ENCODE results near the gene FAM186B.

Gene FAM186B

GRCh38 chr12:49547090-49547690 is 58.2 kb downstream of the FAM186B start:
- Mint-ChIP-seq H3K36me3 (ENCODE audit: low read depth) (no peaks in the 10 kb centered on the region), H3K4me3 (no peak overlapping the region), H3K9me3 (no peaks in the 10 kb centered on the region), H3K27me3 (peaks cover 15% of the 10 kb centered on the region), H3K27ac (no peak overlapping the region), H3K4me1 (ENCODE audit: low read depth) (peaks cover 25% of the 10 kb centered on the region)

GRCh38 chr12:49546481-49546880 is 59.0 kb downstream of the FAM186B start:
- H3K36me3 Mint-ChIP-seq (ENCODE audit: low read depth) = no peaks in the 10 kb centered on the region
- H3K4me3 Mint-ChIP-seq = no peak overlapping the region
- H3K27me3 Mint-ChIP-seq = peaks cover 15% of the 10 kb centered on the region
- H3K9me3 Mint-ChIP-seq = no peaks in the 10 kb centered on the region
- peaks cover 25% of the 10 kb centered on the region for H3K4me1 Mint-ChIP-seq (ENCODE audit: low read depth)
- no peak overlapping the region for H3K27ac Mint-ChIP-seq

DNA sequence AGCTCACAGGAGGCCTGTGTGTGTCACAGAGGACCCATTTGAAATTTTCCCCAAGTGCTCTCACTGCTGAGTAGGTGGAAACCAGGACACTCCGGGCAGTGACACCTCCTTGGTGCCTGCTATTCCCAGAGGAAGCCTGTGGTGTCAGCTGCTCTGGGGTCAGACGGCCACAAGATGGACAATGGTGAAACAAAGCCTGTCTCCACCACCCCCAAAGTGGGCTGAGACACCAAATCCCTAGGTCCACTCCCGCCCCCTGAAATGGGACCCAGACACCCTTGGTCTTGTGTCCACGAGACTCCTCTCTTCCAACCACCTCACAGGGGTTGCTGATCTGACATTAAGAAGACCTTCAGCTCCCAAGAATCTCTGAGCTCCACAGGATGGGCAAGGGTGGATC is 59.6 kb downstream of the FAM186B start:
- Mint-ChIP-seq H3K27ac (no peak overlapping the region), H3K36me3 (ENCODE audit: low read depth) (no peaks in the 10 kb centered on the region)

GRCh38 chr12:49543914-49544815 is 61.3 kb downstream of the FAM186B start:
- peaks cover 37% of the 10 kb centered on the region for H3K4me1 Mint-ChIP-seq (ENCODE audit: low read depth)

More for the DNA sequence above, 59.6 kb downstream of the FAM186B start:
- no peaks in the 10 kb centered on the region for H3K9me3 Mint-ChIP-seq
- H3K27me3 Mint-ChIP-seq = peaks cover 15% of the 10 kb centered on the region
- peaks cover 25% of the 10 kb centered on the region for H3K4me1 Mint-ChIP-seq (ENCODE audit: low read depth)
- H3K4me3 Mint-ChIP-seq = no peak overlapping the region

GRCh38 chr12:49543221-49543913 is 62.1 kb downstream of the FAM186B start:
- H3K4me3 Mint-ChIP-seq = no peak overlapping the region

More at GRCh38 chr12:49543914-49544815, 61.3 kb downstream of the FAM186B start:
- Mint-ChIP-seq H3K27ac (peak overlapping the region; percentile 73), H3K27me3 (peaks cover 25% of the 10 kb centered on the region), H3K9me3 (no peaks in the 10 kb centered on the region), H3K36me3 (ENCODE audit: low read depth) (no peaks in the 10 kb centered on the region), H3K4me3 (no peak overlapping the region)

DNA sequence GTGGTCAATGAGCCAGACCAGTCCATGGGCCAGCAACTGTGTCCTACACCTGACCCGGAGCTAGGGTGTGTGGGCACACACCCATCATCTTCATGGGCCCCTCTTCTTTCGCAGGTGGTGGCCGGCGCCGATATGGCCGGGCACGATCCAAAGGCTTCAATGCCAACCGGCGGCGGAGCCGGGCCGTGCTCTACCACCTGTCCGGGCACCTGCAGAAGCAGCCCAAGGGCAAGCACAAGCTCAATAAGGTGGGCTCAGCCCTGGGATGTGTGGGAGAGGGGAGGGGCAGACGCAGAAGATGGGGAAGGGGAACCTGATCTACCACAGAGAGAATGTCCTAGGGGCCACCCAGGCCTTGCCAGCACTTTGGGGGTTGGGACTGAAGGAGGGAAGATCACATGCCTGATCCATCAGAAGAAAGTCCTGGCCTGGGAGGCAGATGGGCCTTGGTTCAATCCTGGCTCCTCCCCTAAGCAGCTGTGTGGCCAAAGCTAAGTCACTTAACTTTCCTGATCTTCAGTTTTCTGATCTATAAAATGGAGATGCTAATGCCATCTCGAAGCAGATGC is 62.8 kb downstream of the FAM186B start:
- Mint-ChIP-seq H3K27ac (no peak overlapping the region), H3K36me3 (ENCODE audit: low read depth) (no peaks in the 10 kb centered on the region), H3K4me1 (ENCODE audit: low read depth) (peaks cover 28% of the 10 kb centered on the region), H3K9me3 (no peaks in the 10 kb centered on the region), H3K27me3 (peaks cover 22% of the 10 kb centered on the region), H3K4me3 (no peak overlapping the region)

More at GRCh38 chr12:49543221-49543913, 62.1 kb downstream of the FAM186B start:
- no peak overlapping the region for H3K27ac Mint-ChIP-seq
- no peaks in the 10 kb centered on the region for H3K9me3 Mint-ChIP-seq
- H3K27me3 Mint-ChIP-seq = peaks cover 25% of the 10 kb centered on the region
- H3K36me3 Mint-ChIP-seq (ENCODE audit: low read depth) = no peaks in the 10 kb centered on the region
- peaks cover 30% of the 10 kb centered on the region for H3K4me1 Mint-ChIP-seq (ENCODE audit: low read depth)

DNA sequence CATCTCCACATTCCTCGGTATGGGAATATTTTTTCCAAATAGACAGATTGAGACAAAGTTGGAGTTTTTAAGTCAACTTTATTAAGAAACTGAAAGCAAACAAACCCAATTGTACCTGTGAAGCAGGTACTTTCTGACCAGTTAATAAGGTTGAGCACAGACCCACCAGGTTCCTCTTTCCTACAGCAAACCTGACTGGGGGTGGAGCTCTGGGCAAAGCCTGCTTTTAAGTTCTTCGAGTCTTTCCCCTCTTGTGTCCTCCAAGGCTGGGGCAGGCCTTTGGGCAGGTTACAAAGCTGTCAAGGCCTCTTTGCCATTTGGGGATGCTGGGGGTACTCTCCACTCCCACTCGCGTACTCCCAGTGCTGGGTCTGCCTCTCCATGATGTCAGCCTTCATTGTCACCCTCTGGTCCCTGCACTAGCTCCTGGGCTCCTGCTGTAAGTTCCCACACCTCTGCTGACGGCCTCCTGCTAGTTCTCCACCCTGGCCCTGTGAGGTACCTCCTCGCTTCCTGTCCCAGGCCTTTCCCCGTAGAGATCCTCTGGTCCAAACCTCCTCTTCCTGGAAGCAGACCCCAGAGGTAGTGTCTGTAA is 63.4 kb downstream of the FAM186B start:
- Mint-ChIP-seq H3K27ac (no peak overlapping the region), H3K4me1 (ENCODE audit: low read depth) (peaks cover 25% of the 10 kb centered on the region), H3K36me3 (ENCODE audit: low read depth) (no peaks in the 10 kb centered on the region), H3K4me3 (no peak overlapping the region), H3K27me3 (peaks cover 25% of the 10 kb centered on the region), H3K9me3 (no peaks in the 10 kb centered on the region)

- H3K4me3 Mint-ChIP-seq = no peak overlapping the region
- no peaks in the 10 kb centered on the region for H3K36me3 Mint-ChIP-seq (ENCODE audit: low read depth)
- peaks cover 29% of the 10 kb centered on the region for H3K27me3 Mint-ChIP-seq
- H3K9me3 Mint-ChIP-seq = no peaks in the 10 kb centered on the region
- H3K4me1 Mint-ChIP-seq (ENCODE audit: low read depth) = peaks cover 30% of the 10 kb centered on the region
- no peak overlapping the region for H3K27ac Mint-ChIP-seq
Measured at GRCh38 chr12:49541140-49541861, 64.1 kb downstream of the FAM186B start.

- Mint-ChIP-seq H3K4me1 (ENCODE audit: low read depth) (peaks cover 30% of the 10 kb centered on the region), H3K27me3 (peaks cover 22% of the 10 kb centered on the region), H3K27ac (no peak overlapping the region), H3K9me3 (no peaks in the 10 kb centered on the region), H3K4me3 (no peak overlapping the region), H3K36me3 (ENCODE audit: low read depth) (no peaks in the 10 kb centered on the region)
Measured at GRCh38 chr12:49540229-49541139, 65.0 kb downstream of the FAM186B start.

DNA sequence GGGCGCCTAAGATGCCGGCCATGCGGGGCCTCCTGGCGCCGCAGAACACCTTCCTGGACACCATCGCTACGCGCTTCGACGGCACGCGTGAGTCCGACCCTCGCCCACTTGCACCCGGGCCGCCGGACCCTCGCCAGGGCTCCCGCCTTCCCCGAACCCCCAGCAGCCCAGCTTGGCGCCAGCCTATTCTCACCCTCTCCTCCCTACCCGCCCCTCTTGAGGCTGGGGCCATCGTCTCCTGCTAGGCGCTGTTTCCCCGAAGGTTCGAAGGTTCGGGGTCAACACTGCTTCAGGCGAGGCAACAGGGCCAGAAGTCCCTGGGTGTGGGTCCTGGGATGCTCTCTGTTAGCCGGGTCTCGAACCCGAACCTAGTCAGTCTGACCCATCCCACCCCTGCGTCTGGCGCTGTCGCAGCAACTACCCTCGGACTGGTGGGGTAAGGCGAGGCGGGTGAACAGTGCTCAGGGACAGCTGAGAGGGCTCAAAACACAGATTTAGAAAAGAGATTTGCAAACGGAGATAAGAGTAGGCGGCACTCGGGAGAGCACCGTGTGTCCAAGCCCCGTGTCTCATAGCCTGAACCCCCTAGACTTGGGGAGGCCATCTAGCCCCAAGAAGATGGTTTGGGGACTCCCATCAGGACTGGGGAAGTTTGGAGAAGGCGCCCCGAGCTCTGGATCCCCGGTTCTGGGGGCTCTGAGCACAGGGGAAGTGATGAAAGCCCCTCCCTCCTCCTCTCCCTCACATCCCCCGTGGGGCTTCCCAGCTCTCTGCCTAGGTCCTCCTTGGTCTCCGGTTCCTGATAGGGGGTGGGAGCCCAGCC is 65.8 kb downstream of the FAM186B start:
- Mint-ChIP-seq H3K4me3 (peak overlapping the region; percentile 57), H3K27ac (no peak overlapping the region), H3K9me3 (no peaks in the 10 kb centered on the region), H3K4me1 (ENCODE audit: low read depth) (peaks cover 24% of the 10 kb centered on the region), H3K27me3 (peaks cover 22% of the 10 kb centered on the region), H3K36me3 (ENCODE audit: low read depth) (no peaks in the 10 kb centered on the region)

DNA sequence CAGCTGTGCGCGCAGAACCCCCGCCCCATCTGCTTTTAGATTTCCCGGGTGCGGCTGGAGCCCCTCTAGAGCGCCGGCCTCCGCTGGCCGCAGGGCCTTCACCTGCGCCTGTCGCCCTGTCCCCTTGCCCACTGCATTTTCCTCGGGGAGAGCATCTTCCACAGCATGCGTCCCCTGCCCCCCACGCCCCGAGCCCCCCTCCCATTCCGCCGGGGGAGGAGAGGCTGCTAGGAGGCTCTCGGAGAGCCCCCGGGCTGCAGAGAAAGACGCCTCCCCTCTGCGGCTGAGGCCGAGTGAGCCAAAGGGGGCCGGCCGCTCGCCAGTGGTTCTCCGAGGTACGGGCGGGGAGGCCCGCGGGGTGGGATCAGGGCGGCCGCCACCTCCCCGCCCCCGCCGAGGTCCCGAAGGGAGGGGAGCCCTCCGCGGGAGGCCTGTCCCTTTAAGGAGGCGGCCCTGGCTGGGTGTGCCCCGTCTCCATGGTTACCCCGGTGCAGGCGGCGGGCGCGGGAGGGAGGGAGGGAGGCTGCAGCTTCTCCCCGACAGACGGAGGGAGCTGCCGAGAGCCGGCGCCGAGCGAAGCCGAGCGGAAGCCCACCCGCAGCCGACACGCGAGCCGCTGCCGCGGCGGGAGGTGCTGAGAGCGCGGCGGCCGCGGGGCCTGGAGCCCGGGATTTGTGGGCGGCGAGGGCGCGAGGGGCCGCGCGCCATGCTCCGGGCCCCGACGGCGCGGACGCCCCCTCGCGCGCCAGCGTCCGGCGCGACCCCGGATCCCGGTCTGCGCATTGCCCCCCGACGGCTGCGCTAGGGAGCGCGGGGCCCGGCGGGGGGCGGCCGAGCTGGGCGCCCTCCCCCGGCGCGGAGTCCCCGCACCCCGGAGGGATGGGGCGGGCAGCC is 66.7 kb downstream of the FAM186B start, which contains the start of gene KCNH3:
TSS of gene KCNH3 (plus strand) at position 521 of the 894 bp plus-strand sequence. CDS start 387 bp downstream, outside the sequence.
- Mint-ChIP-seq H3K27ac (no peak within 1 kb of the TSS), H3K4me3 (peak within 1 kb of the TSS; percentile 70), H3K27me3 (peaks cover 22% of the 10 kb centered on the region)

More for the DNA sequence above, 66.7 kb downstream of the FAM186B start, which contains the start of gene KCNH3:
- no peaks in the 10 kb centered on the region for H3K9me3 Mint-ChIP-seq
- H3K36me3 Mint-ChIP-seq (ENCODE audit: low read depth) = no peaks in the 10 kb centered on the region
- H3K4me1 Mint-ChIP-seq (ENCODE audit: low read depth) = peaks cover 23% of the 10 kb centered on the region

Data from stimulated activated naive CD8-positive, alpha-beta T cell treated with anti-CD3 and anti-CD28 coated beads, Interleukin-15, Interleukin-2, amounts not matched to agents 100 ng/mL and 50 ng/mL, for 24 hours (primary cell).